IMR-90 (cell line): Measurements from ENCODE around the gene DAAM2. TPM values are rescaled to one million over a fixed set of nuclear protein-coding genes. Genes with fewer than 3 reads are reported as not detected.

ENCODE experiments used
- ATAC-seq: fragments of 200-7000 bp; cut with Tn5 transposase; 2 replicates; pipeline ENCODE4 v1.9.1; 2020; ENCODE audit warnings: low read depth, mild to moderate bottlenecking, moderate library complexity
- BruUV-seq: library from RNA; stranded (reverse); fragments of 400-500 nt; replicated peaks from 2 replicates; lab custom pipeline; 2021; lab: Mats Ljungman, UMichigan
- CTCF ChIA-PET: fragments of 300-600 bp; formaldehyde crosslinking; extraction: SDS; loops from one replicate; lab custom pipeline; 2021; ENCODE audit warnings: antibody characterized with exemption; lab: Yijun Ruan, JAX
- POLR2A ChIA-PET: fragments of 300-600 bp; sonication (Branson Sonifier 250); formaldehyde crosslinking; loops from one replicate; lab custom pipeline; 2022; ENCODE audit warnings: antibody characterized with exemption; ENCODE audit not compliant: unreplicated experiment; lab: Charles Lee
- DNase-seq: peaks from one replicate; pipeline ENCODE4 v3.0.0; 2013
- H2AFZ ChIP-seq: replicated peaks from 2 replicates; pipeline ENCODE3; 2013; ENCODE audit warnings: low read length, mild to moderate bottlenecking; ENCODE audit not compliant: poor library complexity
- H2AK5ac ChIP-seq: 2 replicates; pipeline ENCODE4 v1.6.1; 2013; ENCODE audit warnings: low read depth, low read length, inconsistent platforms
- H2AK9ac ChIP-seq: replicated peaks from 2 replicates; pipeline ENCODE3; 2013; ENCODE audit warnings: mild to moderate bottlenecking, low read depth, low read length, moderate library complexity; ENCODE audit not compliant: poor library complexity
- H2BK120ac ChIP-seq: 2 replicates; pipeline ENCODE4 v1.6.1; 2013; ENCODE audit warnings: low read depth, low read length, inconsistent platforms
- H2BK15ac ChIP-seq: 3 replicates; pipeline ENCODE4 v1.6.1; 2013; ENCODE audit warnings: low read depth, low read length, inconsistent platforms
- H2BK20ac ChIP-seq: 2 replicates; pipeline ENCODE4 v1.6.1; 2013; ENCODE audit warnings: low read depth, mild to moderate bottlenecking, inconsistent platforms, low read length, moderate library complexity
- H2BK5ac ChIP-seq: 2 replicates; pipeline ENCODE4 v1.6.1; 2013; ENCODE audit warnings: mild to moderate bottlenecking, low read depth, low read length, inconsistent platforms; ENCODE audit not compliant: poor library complexity, severe bottlenecking
- H3K14ac ChIP-seq: replicated peaks from 2 replicates; pipeline ENCODE4 v1.6.1; 2013; ENCODE audit warnings: low read depth, low read length, inconsistent platforms
- H3K18ac ChIP-seq: 2 replicates; pipeline ENCODE4 v1.6.1; 2013; ENCODE audit warnings: low read depth, low read length, control low read depth
- H3K23ac ChIP-seq: 2 replicates; pipeline ENCODE4 v1.6.1; 2013; ENCODE audit warnings: low read depth, low read length, inconsistent platforms
- H3K27ac ChIP-seq: 2 replicates; pipeline ENCODE4 v1.5.1; 2013; ENCODE audit warnings: mild to moderate bottlenecking, control low read depth, low read length; ENCODE audit not compliant: insufficient read depth
- H3K27me3 ChIP-seq: 2 replicates; pipeline ENCODE4 v1.6.1; 2013; ENCODE audit warnings: low read length; ENCODE audit not compliant: control insufficient read depth, insufficient read depth
- H3K36me3 ChIP-seq: 2 replicates; pipeline ENCODE4 v1.6.1; 2013; ENCODE audit warnings: low read length, mixed read lengths; ENCODE audit not compliant: control insufficient read depth, insufficient read depth
- H3K4ac ChIP-seq: 2 replicates; pipeline ENCODE4 v1.6.1; 2013; ENCODE audit warnings: low read depth, low read length, inconsistent platforms
- H3K4me1 ChIP-seq: 2 replicates; pipeline ENCODE4 v1.6.1; 2013; ENCODE audit warnings: low read length, mixed read lengths; ENCODE audit not compliant: control insufficient read depth, insufficient read depth
- H3K4me2 ChIP-seq: 2 replicates; pipeline ENCODE4 v1.6.1; 2013; ENCODE audit warnings: low read depth, mild to moderate bottlenecking, control low read depth, low read length, moderate library complexity
- H3K4me3 ChIP-seq: 2 replicates; pipeline ENCODE4 v1.5.1; 2013; ENCODE audit warnings: low read depth, mild to moderate bottlenecking, control low read depth, low read length, moderate library complexity; ENCODE audit not compliant: insufficient read depth
- H3K56ac ChIP-seq: 2 replicates; pipeline ENCODE4 v1.6.1; 2013; ENCODE audit warnings: low read length, inconsistent platforms; ENCODE audit not compliant: insufficient read depth; ENCODE audit errors: extremely low read depth
- H3K79me1 ChIP-seq, 2 experiments: 2 replicates each; pipeline ENCODE4 v1.6.1; 2013; ENCODE audit warnings: low read length in 2 of 2, inconsistent platforms in 1 of 2, low read depth in 1 of 2
- H3K9ac ChIP-seq: 2 replicates; pipeline ENCODE4 v1.6.1; 2013; ENCODE audit warnings: low read depth, low read length, control low read depth
- H3K9me1 ChIP-seq: 2 replicates; pipeline ENCODE4 v1.6.1; 2013; ENCODE audit warnings: low read length, inconsistent platforms; ENCODE audit not compliant: insufficient read depth
- H3K9me3 ChIP-seq: 2 replicates; pipeline ENCODE4 v1.6.1; 2013; ENCODE audit warnings: low read length; ENCODE audit not compliant: control insufficient read depth, insufficient read depth
- H4K20me1 ChIP-seq: 2 replicates; pipeline ENCODE4 v1.6.1; 2013; ENCODE audit warnings: low read length, inconsistent platforms; ENCODE audit not compliant: insufficient read depth
- H4K5ac ChIP-seq: 2 replicates; pipeline ENCODE4 v1.6.1; 2013; ENCODE audit warnings: mild to moderate bottlenecking, low read depth, low read length, control low read depth
- H4K8ac ChIP-seq, 2 experiments: 2 replicates each; pipeline ENCODE4 v1.6.1; 2013; ENCODE audit warnings: low read depth in 2 of 2, low read length in 2 of 2, control low read depth in 1 of 2, inconsistent platforms in 1 of 2
- H4K91ac ChIP-seq: 2 replicates; pipeline ENCODE4 v1.6.1; 2013; ENCODE audit warnings: low read depth, low read length, inconsistent platforms; ENCODE audit not compliant: insufficient read depth
- BHLHE40 ChIP-seq: fragments of 150-350 bp; IDR thresholded peaks from 2 replicates; pipeline ENCODE4 v1.6.1; 2016; ENCODE audit warnings: mild to moderate bottlenecking, low read depth, low read length
- CEBPB ChIP-seq: IDR thresholded peaks from 2 replicates; pipeline ENCODE4 v1.6.1; 2012; ENCODE audit warnings: low read depth, low read length, improper control_type of control experiment
- CHD1 ChIP-seq: IDR thresholded peaks from 2 replicates; pipeline ENCODE4 v1.6.1; 2012; ENCODE audit warnings: low read depth, low read length, improper control_type of control experiment
- FOS ChIP-seq: fragments of 150-350 bp; IDR thresholded peaks from 2 replicates; pipeline ENCODE4 v1.6.1; 2016; ENCODE audit warnings: low read depth, low read length
- MAFK ChIP-seq: IDR thresholded peaks from 2 replicates; pipeline ENCODE4 v1.6.1; 2012; ENCODE audit warnings: low read depth, low read length, improper control_type of control experiment
- MXI1 ChIP-seq: IDR thresholded peaks from 2 replicates; pipeline ENCODE4 v1.6.1; 2012; ENCODE audit warnings: low read depth, mild to moderate bottlenecking, low read length, moderate library complexity, borderline replicate concordance
- NFE2L2 ChIP-seq: fragments of 150-350 bp; IDR thresholded peaks from 2 replicates; pipeline ENCODE4 v1.6.1; 2016; ENCODE audit warnings: low read depth, mild to moderate bottlenecking, low read length
- POLR2A ChIP-seq: IDR thresholded peaks from 2 replicates; pipeline ENCODE4 v1.6.1; 2012; ENCODE audit warnings: mild to moderate bottlenecking, low read depth, low read length
- RAD21 ChIP-seq: IDR thresholded peaks from 2 replicates; pipeline ENCODE4 v1.6.1; 2012; ENCODE audit warnings: low read length, improper control_type of control experiment
- RCOR1 ChIP-seq: IDR thresholded peaks from 2 replicates; pipeline ENCODE4 v1.6.1; 2012; ENCODE audit warnings: mild to moderate bottlenecking, low read length, improper control_type of control experiment; ENCODE audit not compliant: insufficient replicate concordance
- RFX5 ChIP-seq: IDR thresholded peaks from 2 replicates; pipeline ENCODE4 v1.8.0; 2012; ENCODE audit warnings: low read depth, mild to moderate bottlenecking, low read length, moderate library complexity
- SMC3 ChIP-seq: fragments of 150-350 bp; IDR thresholded peaks from 2 replicates; pipeline ENCODE4 v1.6.1; 2016; ENCODE audit warnings: low read depth, mild to moderate bottlenecking, antibody characterized with exemption, low read length, moderate library complexity
- USF2 ChIP-seq: fragments of 150-350 bp; IDR thresholded peaks from 2 replicates; pipeline ENCODE4 v1.6.1; 2017; ENCODE audit warnings: mild to moderate bottlenecking, antibody characterized with exemption, low read length, low read depth
- WGBS, 2 experiments: methylation state at CpG; one replicate each; pipeline versions ENCODE4 v1.1.5 to v1.1.7; 2013; ENCODE audit warnings: missing lambda C conversion rate in 2 of 2; ENCODE audit not compliant: insufficient read length in 1 of 2; ENCODE audit errors: extremely low coverage in 2 of 2; 5-methylcytosine and 5-hydroxymethylcytosine counted together
- dilution Hi-C: fragments of 300-500 bp; cut with HindIII; formaldehyde crosslinking; loops from one replicate; pipeline ENCODE4 v1.14.3; 2018; ENCODE audit warnings: low sequenced_read_pairs; ENCODE audit not compliant: unreplicated experiment
- in situ Hi-C: fragments of 300-500 bp; cut with MboI; formaldehyde crosslinking; loops from 3 replicates; pipeline ENCODE4 v1.14.3; 2019; ENCODE audit warnings: low sequenced_read_pairs, inconsistent platforms, mixed read lengths
- intact Hi-C: fragments of 100-400 bp; cut with micrococcal nuclease; formaldehyde crosslinking; loops from 2 replicates; pipeline ENCODE4 v1.10.0; 2022
- polyA plus RNA-seq, 3 experiments: library from polyadenylated mRNA; depleted of rRNA; stranded (reverse); fragments of >200 nt; gene quantifications; 2 replicates each; pipeline ENCODE4 v1.2.3, GENCODE V29; 2012; ENCODE audit warnings: low replicate concordance in 1 of 3
- total RNA-seq: library from RNA; depleted of rRNA; stranded (reverse); fragments of >200 nt; gene quantifications from 2 replicates; pipeline ENCODE4 v1.2.3, GENCODE V29; 2012
- TF ChIP-seq, protein P1 (sequence below): conservative IDR thresholded peaks from 2 replicates; pipeline ENCODE4 v1.5.1; 2012; ENCODE audit warnings: mild to moderate bottlenecking, low read depth, low read length, improper control_type of control experiment

Gene DAAM2
- total and polyA plus RNA-seq, 2 of the 4 experiments (the other 2 are of a cell fraction): 11.2 to 12.9 TPM

- Histone ChIP-seq H2AK5ac (peak overlapping the region; percentile 67; the same call in 1 of the 2 replicates), H3K4ac (peak overlapping the region; percentile 75), H3K9me3 (no peaks in the 10 kb centered on the region), H2BK15ac (0 out of 3 replicates have a peak overlapping the region, but pooled peaks have one; percentile 53), H2AFZ (peak overlapping the region; percentile 86), H3K4me3 (peak overlapping the region; percentile 49), H4K91ac (no peak overlapping the region), H4K5ac (peak overlapping the region; percentile 69), H4K8ac (peak overlapping the region in 1 of 2 experiments; percentile 69; a peak in 1 of 4 replicates), H2BK120ac (peak overlapping the region; percentile 53; the same call in 1 of the 2 replicates), H2BK5ac (peak overlapping the region; percentile 16), H3K23ac (peak overlapping the region; percentile 10; the same call in 1 of the 2 replicates), H2AK9ac (peak overlapping the region; percentile 35), H3K27me3 (no peaks in the 10 kb centered on the region), H3K18ac (peak overlapping the region; percentile 18), H4K20me1 (no peaks in the 10 kb centered on the region; the same call in 1 of the 2 replicates), H3K79me1 (peaks cover 16 to 17% of the 10 kb centered on the region in 2 experiments; a peak in 3 of 4 replicates), H3K9me1 (peaks cover 4% of the 10 kb centered on the region; the same call in 1 of the 2 replicates), H3K36me3 (no peaks in the 10 kb centered on the region), H3K9ac (peak overlapping the region; percentile 64), H2BK20ac (peak overlapping the region; percentile 40; the same call in 1 of the 2 replicates), H3K14ac (peak overlapping the region; percentile 22; the same call in 1 of the 2 replicates), H3K27ac (peak overlapping the region; percentile 31), H3K4me1 (peaks cover 14% of the 10 kb centered on the region), H3K56ac (no peak overlapping the region), H3K4me2 (peak overlapping the region; percentile 98)
- POLR2A ChIA-PET: no interaction called here
- intact Hi-C loops (loop anchor here (2.0 to 5.0 kb wide), 3 partner anchors 50 to 515 kb away; no protein-coding TSS in a partner anchor), in situ Hi-C loops (no loop called here), dilution Hi-C loops (no loop called here)
- CTCF ChIA-PET: interaction anchor here (0.9 to 1.7 kb wide), 4 partner anchors 7 to 99 kb away, joined by 3 to 12 read pairs (median 4); no protein-coding TSS in a partner anchor
- ATAC-seq (no peak; the same call in 1 of the 2 replicates), DNase-seq (no peak)
- WGBS, 2 experiments: 6% methylated on average over 7 of the region's 29 CpGs; no CpG with 5 or more reads in 1 of the 2 experiments
- no TSS peak for BruUV-seq
- TF ChIP-seq MXI1 (no peak), RFX5 (no peak), NFE2L2 (no peak), CEBPB (no peak), RCOR1 (no peak), SMC3 (no peak), MAFK (no peak), CHD1 (no peak), POLR2A (no peak), RAD21 (no peak), FOS (no peak), BHLHE40 (no peak), USF2 (no peak)
- TF ChIP-seq, protein P1, sequence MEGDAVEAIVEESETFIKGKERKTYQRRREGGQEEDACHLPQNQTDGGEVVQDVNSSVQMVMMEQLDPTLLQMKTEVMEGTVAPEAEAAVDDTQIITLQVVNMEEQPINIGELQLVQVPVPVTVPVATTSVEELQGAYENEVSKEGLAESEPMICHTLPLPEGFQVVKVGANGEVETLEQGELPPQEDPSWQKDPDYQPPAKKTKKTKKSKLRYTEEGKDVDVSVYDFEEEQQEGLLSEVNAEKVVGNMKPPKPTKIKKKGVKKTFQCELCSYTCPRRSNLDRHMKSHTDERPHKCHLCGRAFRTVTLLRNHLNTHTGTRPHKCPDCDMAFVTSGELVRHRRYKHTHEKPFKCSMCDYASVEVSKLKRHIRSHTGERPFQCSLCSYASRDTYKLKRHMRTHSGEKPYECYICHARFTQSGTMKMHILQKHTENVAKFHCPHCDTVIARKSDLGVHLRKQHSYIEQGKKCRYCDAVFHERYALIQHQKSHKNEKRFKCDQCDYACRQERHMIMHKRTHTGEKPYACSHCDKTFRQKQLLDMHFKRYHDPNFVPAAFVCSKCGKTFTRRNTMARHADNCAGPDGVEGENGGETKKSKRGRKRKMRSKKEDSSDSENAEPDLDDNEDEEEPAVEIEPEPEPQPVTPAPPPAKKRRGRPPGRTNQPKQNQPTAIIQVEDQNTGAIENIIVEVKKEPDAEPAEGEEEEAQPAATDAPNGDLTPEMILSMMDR: no peak
Observed at GRCh38 chr6:39792540-39793450, 619 bp downstream of the DAAM2 start.
